Astrocyte of the spinal cord (primary cell): Measurements from ENCODE around the gene MCC.

Experiments
- DNase-seq: peaks from one replicate; pipeline ENCODE4 v3.0.0; 2011; ENCODE audit warnings: low read depth, low spot score
- H3K4me3 ChIP-seq: 2 replicates; pipeline ENCODE4 v1.5.1; 2011; ENCODE audit warnings: low read depth, mild to moderate bottlenecking, low read length, moderate library complexity
- CTCF ChIP-seq: IDR thresholded peaks from 2 replicates; pipeline ENCODE4 v1.5.1; 2012; ENCODE audit warnings: low read depth, mild to moderate bottlenecking, low read length, inconsistent platforms
- in situ Hi-C: cut with HindIII; loops from 2 replicates; pipeline ENCODE4 v1.10.0; 2017; ENCODE audit warnings: low sequenced_read_pairs

Gene MCC

GRCh38 chr5:113178073-113178779, 310.0 kb downstream of the MCC start:
- no peak for TF ChIP-seq CTCF
- in situ Hi-C loops = no loop called here
- H3K4me3 ChIP-seq = no peak overlapping the region
- no peak for DNase-seq

- H3K4me3 ChIP-seq = no peak overlapping the region
- no peak for DNase-seq
- no peak for TF ChIP-seq CTCF
- in situ Hi-C loops = no loop called here
Observed at GRCh38 chr5:113177225-113177624, 311.0 kb downstream of the MCC start.

GRCh38 chr5:113176734-113177133, 311.5 kb downstream of the MCC start:
- DNase-seq = no peak
- H3K4me3 ChIP-seq = no peak overlapping the region
- in situ Hi-C loops = no loop called here
- TF ChIP-seq CTCF = no peak

- TF ChIP-seq CTCF = no peak
- in situ Hi-C loops = no loop called here
- DNase-seq = no peak
- H3K4me3 ChIP-seq = no peak overlapping the region
Observed at GRCh38 chr5:113176196-113176595, 312.1 kb downstream of the MCC start.

GRCh38 chr5:113172231-113172826, 315.9 kb downstream of the MCC start:
- TF ChIP-seq CTCF = no peak
- no peak for DNase-seq
- in situ Hi-C loops = no loop called here
- H3K4me3 ChIP-seq = no peak overlapping the region

DNA sequence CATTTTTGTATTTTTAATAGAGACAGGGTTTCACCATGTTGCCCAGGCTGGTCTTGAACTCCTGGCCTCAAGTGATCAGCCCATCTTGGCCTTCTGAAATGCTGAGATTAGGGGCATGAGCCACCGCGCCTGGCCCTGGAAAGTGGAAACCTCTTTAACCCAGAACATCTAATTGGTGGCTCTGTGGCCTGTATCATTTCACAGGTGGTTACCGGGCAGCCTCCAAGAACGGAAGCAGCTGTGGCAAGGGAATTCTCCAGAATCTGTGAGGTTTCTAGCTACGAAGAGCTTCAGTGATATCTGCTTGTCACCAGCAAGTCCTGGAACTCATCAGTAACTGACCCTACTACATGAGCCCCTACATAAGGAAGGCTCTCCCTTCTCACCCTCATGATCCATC, 316.7 kb downstream of the MCC start:
- DNase-seq = no peak
- in situ Hi-C loops = no loop called here
- no peak for TF ChIP-seq CTCF
- H3K4me3 ChIP-seq = no peak overlapping the region
